GM19035 (cell line): ENCODE results near the gene KCNN3.
A peak's percentile ranks its signal among the peaks of the same experiment; 100 is the strongest.

Experiments
- ATAC-seq: cut with Tn5 transposase; IDR thresholded peaks from one replicate; pipeline ENCODE4 v1.9.1; 2021; ENCODE audit not compliant: unreplicated experiment

The KCNN3 gene

DNA sequence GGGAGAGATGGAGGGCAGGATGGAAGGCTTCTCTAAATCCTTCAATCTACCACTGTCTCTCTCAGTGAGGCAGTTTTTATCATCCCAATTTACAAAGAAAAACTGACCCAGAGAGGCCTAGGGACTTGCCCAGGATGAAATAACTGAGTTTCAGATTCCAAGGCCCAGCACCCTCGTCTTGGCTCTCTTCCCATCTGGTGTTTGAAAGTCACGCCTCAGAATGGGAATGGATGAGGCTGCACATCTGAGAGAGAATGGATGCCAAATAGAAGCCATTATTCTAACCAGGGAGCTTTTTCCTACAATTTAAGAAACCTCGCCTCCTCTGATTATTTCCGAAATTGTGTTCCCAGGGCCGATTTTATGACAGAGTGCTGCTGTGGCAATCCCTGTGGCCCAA, 10.6 kb upstream of the KCNN3 start:
- no peak for ATAC-seq

DNA sequence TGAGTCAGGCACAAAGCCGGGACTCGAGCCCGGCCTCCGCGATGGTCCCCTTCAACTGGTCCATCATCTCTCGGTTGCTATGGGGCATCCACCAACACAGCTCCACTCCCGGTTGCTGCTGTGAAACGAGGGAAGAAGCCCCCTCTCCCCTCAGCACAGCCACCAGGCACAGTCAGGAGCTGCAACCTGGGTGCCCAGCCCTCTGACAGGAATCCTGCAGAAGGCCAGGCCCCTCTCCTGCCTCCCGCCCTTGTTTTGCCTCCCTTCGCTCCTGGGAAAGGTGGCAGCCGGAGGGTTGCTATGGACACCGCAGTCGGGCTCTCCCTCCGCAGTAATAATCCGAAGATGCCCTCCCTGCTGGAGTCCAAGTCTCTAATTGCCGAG, 8.9 kb upstream of the KCNN3 start:
- no peak for ATAC-seq

DNA sequence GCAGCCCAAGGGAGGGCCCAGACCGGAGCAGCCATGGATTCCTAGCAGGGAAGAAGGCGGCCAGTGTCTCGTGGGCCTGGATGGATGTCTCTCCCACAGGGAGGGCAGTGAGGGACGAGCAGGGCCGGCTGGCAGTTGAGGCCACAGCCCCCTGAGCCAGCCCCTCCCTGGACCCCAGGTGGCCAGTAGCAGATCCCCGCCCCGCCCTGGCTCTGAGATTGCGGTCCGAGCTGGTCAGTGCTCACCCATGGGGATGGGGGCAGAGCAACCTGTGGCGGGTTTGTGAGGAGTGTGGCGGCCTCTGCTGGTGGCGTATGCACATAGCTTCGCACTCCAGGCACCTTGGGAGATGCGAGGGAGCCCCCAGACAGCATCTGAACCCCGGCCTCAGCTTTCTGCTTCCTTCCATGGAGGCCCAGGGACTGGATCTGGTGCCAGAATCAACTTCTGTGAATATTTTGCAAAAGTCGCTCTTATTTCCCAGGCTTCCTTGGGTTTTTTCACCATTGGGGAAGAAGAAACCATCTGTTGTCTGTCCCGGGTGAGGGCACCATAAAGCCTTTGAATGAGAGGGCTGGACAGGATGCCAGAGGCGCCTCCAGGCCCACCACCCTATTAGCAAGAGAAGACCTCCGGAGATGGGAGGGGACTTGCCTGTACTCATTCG, 8.4 kb upstream of the KCNN3 start:
- no peak for ATAC-seq

DNA sequence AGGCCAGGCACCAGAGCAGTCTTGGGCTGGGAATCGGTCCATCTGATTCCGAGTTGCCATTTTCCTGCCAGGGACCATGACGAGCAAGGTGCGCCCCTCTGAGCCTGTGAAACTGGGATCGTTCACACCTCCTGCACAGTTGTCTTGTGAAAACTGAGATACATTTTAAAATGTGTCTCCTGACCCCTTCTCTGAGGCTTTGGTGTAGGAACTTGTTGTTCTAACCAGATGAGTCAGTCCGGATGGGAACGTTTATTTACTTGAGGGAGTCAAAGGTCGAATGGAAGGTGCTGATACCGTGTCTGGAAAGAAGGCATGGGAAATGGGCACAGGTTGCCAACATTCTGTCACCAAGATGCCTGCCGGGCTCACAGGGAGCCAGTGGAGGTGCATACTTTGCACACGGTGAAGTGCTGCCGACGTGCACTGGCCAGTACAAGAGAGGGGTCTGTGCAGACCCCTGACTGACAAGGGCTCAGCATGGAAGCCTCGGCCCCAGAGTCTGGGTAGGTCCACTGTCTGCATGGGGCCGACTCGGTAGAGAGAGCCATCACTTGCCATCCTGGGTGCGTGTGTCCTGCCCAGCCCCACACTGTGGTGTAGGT, 7.4 kb upstream of the KCNN3 start:
- no peak for ATAC-seq

DNA sequence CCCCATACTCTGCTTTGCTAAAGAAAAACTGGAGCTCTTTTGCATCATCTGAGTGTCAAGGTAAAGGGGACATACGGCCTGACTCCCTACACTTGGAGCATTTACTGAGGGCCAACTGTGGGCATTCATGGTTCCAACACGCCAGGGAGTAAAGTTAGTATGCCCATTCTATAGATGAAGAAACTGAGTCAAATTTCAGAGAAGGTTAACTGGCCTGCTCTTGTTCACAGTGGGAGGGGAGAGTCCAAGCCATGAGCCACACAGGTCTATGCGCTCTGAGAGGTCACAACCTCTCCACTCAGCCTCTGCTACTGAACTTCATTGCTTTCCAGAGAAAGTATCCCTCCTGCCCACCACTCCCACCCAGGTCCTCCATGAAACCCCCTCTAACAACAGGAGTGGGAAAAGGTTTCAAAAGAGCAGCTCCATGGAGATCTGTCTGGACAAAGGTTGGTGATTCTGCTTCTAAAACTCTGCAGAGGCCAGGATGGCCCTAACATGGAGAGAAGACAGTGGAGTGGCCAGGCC, 6.8 kb upstream of the KCNN3 start:
- ATAC-seq, result no peak

DNA sequence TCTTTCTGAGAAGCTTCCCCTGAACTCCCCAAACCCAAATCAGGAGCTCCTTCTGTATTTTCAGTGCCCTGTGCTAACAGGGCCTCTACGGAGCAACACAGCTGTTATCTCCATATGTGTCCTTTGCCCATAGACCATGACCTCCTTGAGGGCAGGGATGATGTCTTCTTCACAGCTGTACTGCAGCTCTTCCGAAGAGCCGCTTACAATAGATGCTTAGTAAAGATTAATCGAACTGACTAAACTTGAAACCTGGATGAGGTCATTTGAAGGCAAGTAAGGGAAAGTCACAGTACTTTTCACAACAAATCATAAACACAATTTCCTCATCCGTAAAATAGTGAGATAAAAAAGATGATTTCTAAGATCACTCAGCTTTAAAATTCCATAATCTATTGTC, 4.4 kb upstream of the KCNN3 start:
- ATAC-seq, result no peak

DNA sequence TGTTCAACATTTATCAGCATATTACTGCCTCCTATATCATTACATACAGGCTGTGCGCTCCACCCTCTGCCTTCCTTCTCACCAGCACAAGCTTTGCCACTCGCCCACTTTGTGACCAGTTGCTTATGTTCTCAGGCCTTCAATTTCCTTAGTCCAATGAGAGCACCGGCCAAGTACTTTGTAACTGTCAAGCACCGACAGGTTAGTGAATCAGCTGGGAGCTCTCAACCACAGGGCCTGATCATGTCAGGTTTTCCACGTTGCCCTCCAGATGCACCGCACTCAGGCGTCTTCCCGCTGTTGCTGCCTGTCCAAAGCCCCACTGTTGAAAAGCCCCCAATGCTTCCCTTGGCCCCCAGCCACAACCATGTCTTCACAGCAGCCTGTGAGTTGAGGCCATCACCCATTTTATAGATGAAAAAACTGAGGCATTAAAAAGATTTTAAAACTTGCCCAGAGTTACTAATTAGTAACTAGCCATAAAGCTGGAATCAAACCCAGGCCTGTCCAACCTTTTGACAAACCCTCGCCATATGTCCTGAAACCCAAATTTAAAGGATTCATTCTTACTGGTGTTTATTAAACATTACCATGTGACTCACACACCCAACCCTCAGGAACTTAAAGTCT, 3.4 kb upstream of the KCNN3 start:
- no peak for ATAC-seq

DNA sequence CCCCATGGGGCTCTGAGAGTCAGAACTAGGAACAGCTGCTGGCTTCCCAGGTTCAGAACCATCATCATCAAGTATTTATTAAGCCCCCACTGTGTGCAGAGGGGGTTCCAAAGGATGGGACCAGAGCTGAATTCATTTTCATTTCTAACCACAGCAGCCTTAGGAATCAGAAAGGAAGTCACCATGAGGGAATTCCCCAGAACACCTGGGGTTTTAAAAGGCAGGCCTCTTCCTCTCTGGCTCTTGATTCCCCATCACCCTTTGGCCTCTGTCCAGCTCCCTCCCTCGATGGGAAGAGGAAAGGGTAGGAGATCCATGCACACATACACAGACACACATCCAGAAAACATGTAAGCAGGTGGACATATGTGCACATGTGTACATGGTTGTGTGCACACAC, 1.3 kb upstream of the KCNN3 start:
- no peak for ATAC-seq

DNA sequence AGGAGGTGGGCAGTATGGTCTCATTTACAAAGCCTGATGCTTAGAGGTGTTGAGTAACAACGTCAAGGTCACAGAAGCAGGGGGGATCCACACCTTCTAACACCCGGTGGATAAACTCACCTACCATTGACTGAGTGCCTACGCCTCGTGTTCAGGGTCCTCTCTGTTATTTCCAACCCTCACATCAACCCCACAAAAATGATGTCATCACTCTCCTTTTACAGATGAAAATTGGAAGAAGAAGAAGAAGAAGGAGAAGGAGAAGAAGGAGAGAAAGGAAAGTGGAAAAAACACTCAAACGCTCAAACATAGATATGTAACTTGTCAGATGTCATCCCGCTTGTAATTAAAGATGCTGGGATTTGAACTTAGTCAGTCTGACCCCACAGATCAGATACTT, 653 bp upstream of the KCNN3 start:
- ATAC-seq, result no peak

DNA sequence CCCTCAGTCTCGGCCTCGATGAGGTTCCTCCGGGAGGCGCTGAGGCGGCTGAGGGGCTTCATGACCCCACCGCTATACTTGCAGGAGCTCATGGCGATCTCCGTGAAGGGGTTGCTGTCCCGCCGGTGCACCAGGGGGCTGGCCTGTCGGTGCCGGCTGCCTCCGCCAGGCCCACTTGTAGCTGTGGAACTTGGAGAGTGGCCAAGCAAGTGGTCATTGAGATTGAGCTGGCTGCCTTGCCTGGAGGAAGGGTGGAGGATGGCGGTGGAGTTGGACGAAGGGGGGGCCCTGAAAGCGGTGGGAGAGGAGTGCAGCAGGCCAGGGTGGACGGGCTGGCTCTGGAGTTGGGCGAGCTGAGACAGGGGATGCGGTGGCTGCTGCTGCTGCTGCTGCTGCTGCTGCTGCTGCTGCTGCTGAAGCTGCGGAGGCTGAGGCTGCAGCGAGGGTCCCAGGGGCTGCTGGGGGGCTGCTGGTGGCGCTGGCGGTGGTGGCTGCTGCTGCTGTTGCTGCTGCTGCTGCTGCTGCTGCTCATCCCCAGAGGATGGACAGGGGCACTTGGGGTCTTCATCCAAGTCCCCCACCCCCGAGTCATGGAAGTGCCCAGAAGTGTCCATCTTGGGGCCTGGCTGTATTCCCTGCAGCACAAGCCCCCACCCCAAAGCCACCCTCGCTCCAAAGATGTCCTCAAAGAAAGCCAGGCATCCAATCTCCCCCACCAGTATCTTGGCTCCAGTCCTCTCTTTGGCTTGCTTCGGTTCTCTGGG, 548 bp downstream of the KCNN3 start:
- ATAC-seq, result no peak

DNA sequence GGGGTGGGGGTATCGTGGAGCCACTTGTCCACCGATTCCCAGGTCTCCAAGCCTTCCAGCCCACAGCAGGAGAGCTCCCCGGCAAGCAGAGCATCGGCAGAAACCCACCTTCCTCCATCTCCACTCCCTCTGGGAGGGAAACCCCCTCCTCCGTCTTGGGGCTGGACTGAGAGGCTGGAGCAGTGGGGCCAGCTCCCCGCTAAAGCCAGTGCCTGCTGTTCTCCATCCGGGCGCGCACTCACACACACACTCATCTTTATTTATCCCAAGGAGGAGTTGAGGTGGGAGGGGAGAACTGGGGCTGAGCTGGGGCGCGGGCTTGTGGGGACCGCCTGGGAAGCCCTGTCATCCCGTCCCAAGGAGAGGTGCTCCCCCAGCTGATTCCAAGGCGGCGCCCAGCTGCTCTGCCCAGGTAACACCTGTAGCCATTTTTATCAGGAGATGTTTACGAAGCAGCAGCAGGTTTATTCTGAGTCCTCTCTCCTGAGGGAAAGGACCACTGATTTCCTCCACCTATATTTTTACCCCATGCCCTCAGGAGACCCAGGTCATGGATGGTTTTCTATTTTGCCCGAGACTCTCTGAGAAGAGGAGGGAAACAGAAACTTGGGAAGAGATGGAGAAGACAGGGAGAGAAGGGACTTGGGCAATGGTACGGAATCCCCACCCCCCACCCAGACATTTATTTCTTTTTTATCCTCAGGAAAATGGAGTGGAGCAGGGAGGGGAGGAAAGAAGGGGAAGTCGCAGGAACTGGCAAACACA, 2.1 kb downstream of the KCNN3 start:
- no peak for ATAC-seq

DNA sequence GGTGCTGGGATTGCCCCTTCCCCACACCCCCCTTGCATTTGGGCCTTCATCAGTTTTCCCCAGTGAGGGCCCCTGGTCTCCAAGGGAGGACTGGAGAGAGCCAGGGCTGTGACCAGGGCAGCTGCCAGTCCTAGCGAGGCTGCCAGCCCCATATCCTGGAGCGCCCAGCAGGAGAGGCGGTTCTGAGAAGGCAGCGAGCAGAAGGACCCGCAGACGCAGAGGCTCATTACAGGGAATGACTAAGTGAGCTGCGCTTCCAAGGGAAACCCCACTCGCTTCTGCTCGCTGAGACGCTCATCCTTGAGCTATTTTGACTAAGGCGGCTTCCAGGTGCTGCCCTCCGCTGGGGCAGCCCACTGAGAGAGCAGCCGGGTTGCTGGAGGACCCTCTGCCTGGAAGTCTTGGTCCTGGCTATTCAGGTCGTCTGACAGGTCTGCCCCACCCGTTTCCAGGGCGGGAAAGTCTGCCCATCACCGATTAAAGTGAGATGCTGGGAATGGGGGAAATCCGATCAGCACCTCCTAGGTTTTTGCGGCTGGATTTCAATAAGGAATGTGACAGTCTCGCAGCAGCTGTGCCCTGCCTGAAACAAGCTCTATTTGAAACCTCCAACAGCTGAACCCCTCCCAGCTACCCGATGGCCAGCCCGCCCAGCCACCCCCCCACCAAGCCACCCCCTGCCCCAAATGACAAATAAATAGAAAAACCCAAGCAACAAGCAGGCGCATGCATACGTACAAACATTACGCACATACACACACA, 2.8 kb downstream of the KCNN3 start:
- ATAC-seq, result no peak

DNA sequence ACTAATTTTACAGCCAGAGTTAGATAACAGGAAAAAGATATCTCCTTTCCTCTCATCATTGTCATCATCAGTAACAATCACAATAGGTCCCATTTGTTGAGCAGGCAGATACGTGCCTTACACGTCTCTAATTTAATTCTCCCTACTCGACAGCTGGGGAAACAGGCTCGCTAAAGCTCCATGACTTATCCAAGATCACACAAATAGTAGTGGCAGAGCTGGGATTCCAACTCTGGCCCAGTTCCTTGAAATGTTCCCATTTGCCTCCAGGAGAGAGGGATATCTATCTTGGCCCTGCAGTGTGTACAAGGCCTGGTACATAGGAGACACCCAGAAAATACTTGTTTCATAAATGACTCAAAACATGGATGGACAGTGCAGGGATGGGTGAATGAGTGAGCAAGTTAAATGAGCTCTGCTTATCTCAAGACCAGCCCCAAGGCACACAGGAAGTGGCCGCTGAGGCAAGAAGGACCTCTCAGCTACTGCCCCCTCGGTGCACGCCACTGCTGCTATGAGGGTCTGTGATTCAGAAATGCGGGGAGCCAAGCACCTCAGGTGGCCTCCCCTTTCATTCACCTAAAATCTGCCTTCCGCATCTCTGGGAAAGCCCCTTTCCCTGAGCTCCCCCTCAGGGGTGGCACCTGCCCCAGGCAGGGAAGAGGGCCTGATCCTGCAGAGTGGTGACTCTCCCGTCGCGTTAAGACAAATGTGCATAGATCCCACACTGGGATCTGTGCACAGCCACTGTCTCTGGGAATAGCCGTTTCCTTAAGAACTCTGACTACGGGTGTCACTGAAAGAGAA, 3.6 kb downstream of the KCNN3 start:
- ATAC-seq, result no peak

DNA sequence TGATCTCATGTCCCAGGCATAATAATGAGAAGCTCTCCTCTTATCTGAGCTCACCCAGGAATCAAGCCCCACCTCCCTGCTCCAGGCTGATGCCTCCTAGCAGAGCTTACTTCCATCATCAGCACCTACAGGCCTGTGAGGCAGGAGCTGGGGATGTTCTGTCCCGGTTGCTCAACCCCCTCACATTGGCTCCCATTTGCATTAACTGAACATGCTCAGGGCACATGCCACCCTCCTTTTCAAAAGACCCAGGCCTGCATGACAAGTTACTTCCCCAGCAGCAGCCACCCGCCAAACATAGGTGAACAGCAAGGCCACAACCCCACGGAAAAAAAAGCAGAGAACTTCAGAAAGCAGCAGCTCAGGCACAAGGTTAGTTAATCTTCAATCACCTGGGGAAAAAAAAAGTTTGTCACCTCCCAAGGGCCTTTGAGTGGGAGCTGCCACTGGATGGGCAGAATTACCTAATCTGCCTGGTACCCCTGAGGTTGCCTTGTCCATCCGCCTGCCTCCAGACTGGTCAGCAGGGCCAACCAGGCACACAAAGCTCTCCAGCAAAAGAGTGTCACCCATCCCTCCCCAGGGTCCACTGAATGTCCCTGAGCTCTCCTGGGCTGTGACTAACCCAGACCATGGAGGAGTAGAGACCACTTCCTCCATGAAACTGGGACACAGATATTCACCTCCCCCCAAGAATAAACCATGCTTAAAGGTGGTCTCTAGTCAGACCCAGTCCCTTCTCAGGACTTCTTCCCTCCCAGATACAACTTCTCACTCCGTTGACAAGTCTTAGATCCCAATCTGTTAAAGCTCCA, 4.4 kb downstream of the KCNN3 start:
- ATAC-seq, result no peak

DNA sequence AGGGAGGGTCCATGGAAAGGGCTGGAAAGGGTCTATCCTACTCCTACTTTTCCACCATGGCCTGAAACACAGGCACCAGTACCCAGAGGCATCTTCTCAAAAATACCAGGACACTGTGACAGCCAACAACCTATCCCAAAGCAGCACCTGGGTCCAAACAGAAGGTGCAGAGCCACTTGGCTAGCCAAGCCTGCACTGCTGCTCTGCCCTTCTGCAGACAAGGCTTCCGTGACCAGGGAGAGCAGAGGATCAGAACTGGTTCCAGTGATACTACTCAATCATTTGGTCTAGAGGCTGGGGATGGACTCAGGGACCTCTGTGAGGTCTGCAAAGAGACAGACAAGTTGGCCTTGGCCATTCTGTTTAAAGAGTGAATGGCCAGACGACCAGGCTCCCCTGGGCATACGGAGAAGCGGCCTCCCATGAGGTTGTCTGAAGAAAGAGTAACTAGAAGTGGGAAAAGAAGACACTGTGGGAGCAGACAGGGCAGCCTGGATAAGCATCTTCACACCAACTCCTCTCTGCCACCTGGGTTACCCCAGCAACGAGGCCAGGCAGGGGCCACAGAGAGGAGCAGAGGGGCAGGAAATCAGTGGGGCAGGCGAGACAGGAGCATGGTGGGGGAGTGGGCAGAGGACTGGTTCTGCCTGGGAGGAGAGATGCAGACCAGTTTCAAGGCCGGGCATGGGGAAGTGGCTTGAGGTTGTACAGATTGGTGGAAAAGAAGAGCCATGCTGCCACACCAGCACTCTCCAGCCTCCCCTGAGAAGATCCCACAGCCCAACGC, 5.7 kb downstream of the KCNN3 start:
- no peak for ATAC-seq

DNA sequence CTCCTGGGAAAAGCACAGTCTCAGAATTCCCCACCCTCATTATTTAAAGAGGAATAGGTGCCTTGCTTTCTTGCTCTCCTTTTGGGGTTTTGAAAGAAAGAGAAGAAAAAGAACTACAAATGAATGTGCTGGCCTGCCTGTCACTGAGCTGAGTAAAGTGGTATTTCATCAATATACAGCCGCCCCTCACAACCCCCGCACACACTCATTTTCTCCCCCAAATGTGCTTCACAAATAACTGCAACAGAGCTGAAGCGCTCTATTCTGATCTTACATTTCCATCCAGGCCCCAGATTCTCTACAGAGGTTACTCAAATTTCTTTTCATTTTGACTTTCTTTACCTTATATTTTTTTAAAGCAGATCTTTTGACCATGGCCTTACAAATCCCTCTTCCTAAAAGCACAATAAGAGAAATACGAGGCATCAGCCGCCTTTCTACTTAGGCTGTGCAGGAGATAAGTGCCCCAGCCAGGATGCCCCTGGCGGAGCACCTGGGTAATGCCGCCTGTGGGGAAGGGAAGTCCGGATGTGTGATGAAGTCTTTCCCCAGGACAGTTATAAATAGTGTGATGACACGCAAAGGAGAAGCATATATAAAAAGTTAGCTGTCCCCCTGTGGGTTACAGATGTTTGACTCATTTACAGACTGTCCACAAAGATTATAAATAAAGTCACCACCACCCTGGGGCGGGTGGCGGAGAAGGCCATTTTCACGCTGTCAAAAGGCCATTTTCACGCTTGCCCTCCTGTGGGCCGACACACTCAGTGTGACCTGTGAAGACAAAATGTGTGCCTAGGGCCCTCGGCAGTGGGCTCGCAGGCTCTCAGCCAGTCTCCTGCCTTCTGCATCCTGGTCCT, 6.5 kb downstream of the KCNN3 start:
- peak; percentile 26 for ATAC-seq

DNA sequence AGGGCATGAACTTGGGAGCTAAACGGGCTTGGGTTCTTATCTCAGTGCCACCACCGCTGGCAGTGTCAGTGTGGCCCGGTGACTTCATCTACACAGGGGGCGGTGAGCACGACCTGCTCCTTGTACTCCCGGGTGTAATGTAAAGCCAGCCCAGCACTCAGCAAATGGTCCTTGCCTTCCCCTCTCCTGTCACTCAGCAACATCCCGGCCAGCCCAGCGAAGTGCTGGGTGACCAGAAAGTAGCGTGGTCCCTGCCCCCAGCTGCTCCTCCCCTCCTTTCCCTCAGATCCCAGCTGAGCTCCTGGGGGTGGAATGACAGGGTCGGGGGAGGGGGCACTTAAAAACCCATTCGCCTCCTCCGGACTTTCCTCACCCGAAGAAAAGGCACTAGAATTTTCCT, 7.2 kb downstream of the KCNN3 start:
- ATAC-seq, result no peak
